HCT116 (cell line): Measurements from ENCODE around the gene SOWAHC. TPM values are rescaled to one million over a fixed set of nuclear protein-coding genes. Genes with fewer than 3 reads are reported as not detected.

ENCODE experiments used
- ATAC-seq: fragments of 200-7000 bp; cut with Tn5 transposase; 2 replicates; pipeline ENCODE4 v1.9.1; 2020; ENCODE audit warnings: mild to moderate bottlenecking, moderate library complexity
- BruUV-seq: library from RNA; stranded (reverse); fragments of 400-500 nt; replicated peaks from 2 replicates; lab custom pipeline; 2021; lab: Mats Ljungman, UMichigan
- CTCF ChIA-PET: fragments of 300-600 bp; sonication (Branson Sonifier 250); formaldehyde crosslinking; loops from one replicate; lab custom pipeline; 2021; ENCODE audit warnings: antibody characterized with exemption; lab: Charles Lee
- POLR2A ChIA-PET: fragments of 300-600, 350-600 bp; sonication (Branson Sonifier 250); formaldehyde crosslinking; loops from one replicate; lab custom pipeline; 2021; ENCODE audit warnings: antibody characterized with exemption; lab: Charles Lee
- RAD21 ChIA-PET, 2 experiments: fragments of 300-600 bp; sonication (Branson Sonifier 250); formaldehyde crosslinking; loops; one replicate each; lab custom pipeline; 2023; ENCODE audit warnings: low total read pairs in 2 of 2; ENCODE audit not compliant: uncharacterized antibody in 2 of 2, unreplicated experiment in 2 of 2, low non-redundant PET in 1 of 2; lab: Charles Lee
- DNase-seq: peaks from one replicate; pipeline ENCODE4 v3.0.0-alpha.2; 2010; ENCODE audit warnings: low read depth, low spot score
- H2AFZ ChIP-seq: fragments of 200-600 bp; shearing (Covaris generic), sonication (generic); 2 replicates; pipeline ENCODE4 v1.6.1; 2017; ENCODE audit warnings: low read depth, mixed run types, mixed read lengths, antibody characterized with exemption, low read length; ENCODE audit not compliant: poor library complexity, severe bottlenecking
- H3K27ac ChIP-seq: 2 replicates; pipeline ENCODE4 v1.5.1; 2012; ENCODE audit warnings: low read depth, low read length
- H3K27me3 ChIP-seq: fragments of 200-600 bp; sonication (generic); 2 replicates; pipeline ENCODE4 v1.6.1; 2016; ENCODE audit warnings: mixed run types, low read length, mixed read lengths; ENCODE audit not compliant: insufficient read depth
- H3K36me3 ChIP-seq, 2 experiments: fragments of 200-500 bp in 1 of 2; fragments of 200-600 bp in 1 of 2; sonication (Bioruptor generic) in 1 of 2; sonication (generic) in 1 of 2; 2 replicates each; pipeline versions ENCODE4 v1.5.1 to v1.6.1; 2014 to 2016; ENCODE audit warnings: low read length in 2 of 2, inconsistent platforms in 1 of 2, mixed read lengths in 1 of 2, mixed run types in 1 of 2; ENCODE audit not compliant: insufficient read depth in 2 of 2, control insufficient read depth in 1 of 2
- H3K4me1 ChIP-seq, 2 experiments: fragments of 200-600 bp in 1 of 2; sonication (generic) in 1 of 2; 2 replicates each; pipeline versions ENCODE4 v1.5.1 to v1.6.1; 2012 to 2017; ENCODE audit warnings: low read length in 2 of 2, inconsistent platforms in 1 of 2, mild to moderate bottlenecking in 1 of 2, mixed read lengths in 1 of 2, mixed run types in 1 of 2, moderate library complexity in 1 of 2; ENCODE audit not compliant: insufficient read depth in 2 of 2, control insufficient read depth in 1 of 2
- H3K4me2 ChIP-seq: fragments of 200-600 bp; sonication (generic); 2 replicates; pipeline ENCODE4 v1.6.1; 2017; ENCODE audit warnings: mixed run types, low read length, mixed read lengths
- H3K4me3 ChIP-seq, 2 experiments: fragments of 200-600 bp in 1 of 2; sonication (generic) in 1 of 2; replicated peaks in 1 of 2; 2 replicates each; pipeline ENCODE4 v1.5.1; 2011 to 2016; ENCODE audit warnings: low read length in 2 of 2, control low read depth in 1 of 2, low read depth in 1 of 2, mild to moderate bottlenecking in 1 of 2, mixed read lengths in 1 of 2, mixed run types in 1 of 2
- H3K79me2 ChIP-seq: fragments of 200-600 bp; sonication (generic); 2 replicates; pipeline ENCODE4 v1.6.1; 2017; ENCODE audit warnings: mild to moderate bottlenecking, mixed run types, low read length, moderate library complexity, mixed read lengths; ENCODE audit not compliant: insufficient read depth
- H3K9ac ChIP-seq: fragments of 200-600 bp; sonication (generic); 2 replicates; pipeline ENCODE4 v1.6.1; 2016; ENCODE audit warnings: low read length, mixed read lengths
- H3K9me2 ChIP-seq: fragments of 200-600 bp; sonication (generic), shearing (Covaris generic); 2 replicates; pipeline ENCODE4 v1.6.1; 2017; ENCODE audit warnings: mixed run types, mild to moderate bottlenecking, moderate library complexity; ENCODE audit not compliant: insufficient read depth
- H3K9me3 ChIP-seq, 2 experiments: fragments of 200-500 bp in 1 of 2; fragments of 200-600 bp in 1 of 2; sonication (Bioruptor generic) in 1 of 2; sonication (generic) in 1 of 2; 2 replicates each; pipeline ENCODE4 v1.6.1; 2014 to 2017; ENCODE audit warnings: low read length in 2 of 2, mixed read lengths in 2 of 2, inconsistent platforms in 1 of 2, low read depth in 1 of 2, mild to moderate bottlenecking in 1 of 2, mixed run types in 1 of 2, moderate library complexity in 1 of 2; ENCODE audit not compliant: control insufficient read depth in 1 of 2, insufficient read depth in 1 of 2
- H4K20me1 ChIP-seq: fragments of 200-600 bp; sonication (generic), shearing (Covaris generic); 2 replicates; pipeline ENCODE4 v1.6.1; 2017; ENCODE audit warnings: mixed run types, mild to moderate bottlenecking, moderate library complexity; ENCODE audit not compliant: insufficient read depth
- ATF3 ChIP-seq: IDR thresholded peaks from 2 replicates; pipeline ENCODE4 v1.6.1; 2012
- ELF1 ChIP-seq: IDR thresholded peaks from 2 replicates; pipeline ENCODE4 v1.6.1; 2012; ENCODE audit warnings: low read depth, borderline replicate concordance
- FOSL1 ChIP-seq: IDR thresholded peaks from 2 replicates; pipeline ENCODE4 v1.6.1; 2012; ENCODE audit warnings: low read depth
- SIN3A ChIP-seq: IDR thresholded peaks from 2 replicates; pipeline ENCODE4 v1.6.1; 2012; ENCODE audit warnings: low read depth
- TCF7L2 ChIP-seq: IDR thresholded peaks from 2 replicates; pipeline ENCODE4 v1.7.0; 2011; ENCODE audit warnings: borderline replicate concordance, inconsistent platforms; ENCODE audit not compliant: insufficient read depth, insufficient read length; ENCODE audit errors: extremely low read depth
- YY1 ChIP-seq: IDR thresholded peaks from 2 replicates; pipeline ENCODE4 v1.6.1; 2011; ENCODE audit warnings: low read length, low read depth, moderate library complexity, mild to moderate bottlenecking; ENCODE audit not compliant: insufficient replicate concordance; ENCODE audit errors: extremely low read depth
- intact Hi-C: fragments of 100-400 bp; cut with micrococcal nuclease; formaldehyde crosslinking; loops from 2 replicates; pipeline ENCODE4 v1.10.0; 2022
- total RNA-seq: library from RNA; stranded (reverse); gene quantifications from one replicate; pipeline ENCODE4 v1.2.1, GENCODE V29; 2021; ENCODE audit not compliant: unreplicated experiment
- TF ChIP-seq, protein P1 (sequence below): IDR thresholded peaks from 2 replicates; pipeline ENCODE4 v1.6.1; 2011; ENCODE audit warnings: mild to moderate bottlenecking, low read length, moderate library complexity; ENCODE audit not compliant: insufficient replicate concordance; ENCODE audit errors: extremely low read depth

Gene SOWAHC
- total RNA-seq, 1 experiment from 2014 or later: 16.6 TPM

DNA sequence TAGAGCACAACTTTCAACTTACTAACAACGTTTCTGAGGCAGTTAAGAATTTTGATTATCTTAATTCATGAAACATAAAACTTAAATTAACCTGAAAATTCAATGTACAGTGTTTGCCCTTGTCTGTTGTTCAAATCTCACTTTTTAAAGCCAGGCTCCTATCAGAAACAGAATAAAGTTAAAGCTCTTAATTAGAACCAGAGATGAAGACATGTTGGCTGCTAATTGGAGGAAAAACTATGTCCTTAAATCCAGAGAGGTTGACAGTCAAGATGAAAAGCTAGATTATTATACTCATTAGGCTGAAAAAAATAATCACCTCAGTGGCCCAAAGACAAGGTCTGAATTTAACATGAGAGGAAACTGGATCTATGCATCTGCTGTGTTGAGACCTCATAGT lies 52.3 kb downstream of the SOWAHC start:
- H3K79me2 ChIP-seq: no peaks in the 10 kb centered on the region
- RAD21 ChIA-PET: no interaction called here
- peaks cover 5% of the 10 kb centered on the region; the same call in 1 of the 2 replicates for H3K27me3 ChIP-seq
- BruUV-seq: no TSS peak
- H3K36me3 ChIP-seq: no peaks in the 10 kb centered on the region
- no peak for DNase-seq
- CTCF ChIA-PET: no interaction called here
- H3K4me1 ChIP-seq: no peaks in the 10 kb centered on the region
- intact Hi-C loops: no loop called here
- TF ChIP-seq ATF3 (no peak), YY1 (no peak), FOSL1 (no peak), SIN3A (no peak), ELF1 (no peak), TCF7L2 (no peak)
- TF ChIP-seq, protein P1, sequence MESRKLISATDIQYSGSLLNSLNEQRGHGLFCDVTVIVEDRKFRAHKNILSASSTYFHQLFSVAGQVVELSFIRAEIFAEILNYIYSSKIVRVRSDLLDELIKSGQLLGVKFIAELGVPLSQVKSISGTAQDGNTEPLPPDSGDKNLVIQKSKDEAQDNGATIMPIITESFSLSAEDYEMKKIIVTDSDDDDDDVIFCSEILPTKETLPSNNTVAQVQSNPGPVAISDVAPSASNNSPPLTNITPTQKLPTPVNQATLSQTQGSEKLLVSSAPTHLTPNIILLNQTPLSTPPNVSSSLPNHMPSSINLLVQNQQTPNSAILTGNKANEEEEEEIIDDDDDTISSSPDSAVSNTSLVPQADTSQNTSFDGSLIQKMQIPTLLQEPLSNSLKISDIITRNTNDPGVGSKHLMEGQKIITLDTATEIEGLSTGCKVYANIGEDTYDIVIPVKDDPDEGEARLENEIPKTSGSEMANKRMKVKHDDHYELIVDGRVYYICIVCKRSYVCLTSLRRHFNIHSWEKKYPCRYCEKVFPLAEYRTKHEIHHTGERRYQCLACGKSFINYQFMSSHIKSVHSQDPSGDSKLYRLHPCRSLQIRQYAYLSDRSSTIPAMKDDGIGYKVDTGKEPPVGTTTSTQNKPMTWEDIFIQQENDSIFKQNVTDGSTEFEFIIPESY: no peak
- TF ChIP-seq, all 23 proteins: peak for 0
- ATAC-seq: no peak
- Histone ChIP-seq H3K9me2 (no peaks in the 10 kb centered on the region), H3K4me3 (no peak overlapping the region), H3K9me3 (no peaks in the 10 kb centered on the region), H3K9ac (no peak overlapping the region), H4K20me1 (no peaks in the 10 kb centered on the region), H3K4me2 (no peak overlapping the region), H2AFZ (no peak overlapping the region), H3K27ac (no peak overlapping the region)
- POLR2A ChIA-PET: no interaction called here

Other genes starting within 250 kb of the SOWAHC start
- gene SEPTIN10, start 398 bp upstream of the SOWAHC start, total RNA-seq: 113 TPM
- 39.1 TPM for gene RGPD5, start 179.9 kb downstream of the SOWAHC start, total RNA-seq